ENCODE measurements around the gene GRIN2A.
A peak's percentile ranks its signal among the peaks of the same experiment; 100 is the strongest.

The GRIN2A gene

DNA sequence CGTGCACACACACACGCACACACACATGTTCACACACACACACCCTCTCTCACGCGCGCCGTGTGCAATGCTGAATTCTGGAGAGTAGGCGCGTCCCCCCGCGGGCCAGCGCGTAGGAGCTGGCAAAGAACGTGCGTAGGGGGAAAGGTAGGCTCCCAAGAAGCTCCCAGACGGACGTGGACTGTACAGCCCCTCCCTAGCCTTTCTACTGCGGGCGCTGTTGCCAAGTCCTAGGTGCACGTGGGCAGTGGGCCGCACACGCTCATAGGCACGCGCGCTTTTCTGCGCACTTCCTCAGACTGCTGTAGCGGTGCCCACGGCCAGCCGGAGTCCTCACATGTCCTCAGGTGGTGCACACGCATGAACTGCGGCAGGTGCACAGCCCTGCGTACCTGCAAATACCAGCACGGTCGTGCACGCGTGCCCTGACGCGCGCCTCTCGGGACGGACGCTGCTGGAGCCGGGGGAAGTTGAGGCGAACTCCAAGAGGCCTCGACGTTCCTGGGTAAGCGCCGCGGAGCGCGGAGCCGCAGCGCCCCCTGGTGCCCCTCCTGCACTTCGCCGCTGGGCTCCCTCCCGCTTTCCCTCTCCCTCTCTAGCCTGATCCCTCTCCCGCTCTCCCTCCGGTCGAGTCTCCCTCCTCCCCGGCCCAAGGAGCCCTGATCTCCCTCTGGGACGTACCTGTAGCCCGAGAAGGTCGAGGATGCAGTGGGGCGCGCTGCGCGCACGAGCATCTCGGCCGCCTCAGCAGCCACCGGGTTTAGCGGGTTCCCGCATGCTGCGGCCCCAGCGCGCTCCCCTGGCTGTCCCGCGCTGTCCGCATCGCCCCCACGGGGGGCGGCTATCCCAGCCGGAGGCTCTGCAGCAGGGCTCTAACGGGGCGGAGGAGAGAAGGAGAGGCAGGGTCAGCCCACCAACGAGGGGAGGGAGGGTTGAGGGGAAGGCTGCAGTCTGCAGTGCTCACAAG is 749 bp downstream of the GRIN2A start:
- DNase-seq (ENCODE audit: low read depth) = no peak

- DNase-seq (ENCODE audit: low read depth) = no peak
These were observed 1.5 kb downstream of the GRIN2A start for GRCh38 chr16:10180771-10181163.

DNA sequence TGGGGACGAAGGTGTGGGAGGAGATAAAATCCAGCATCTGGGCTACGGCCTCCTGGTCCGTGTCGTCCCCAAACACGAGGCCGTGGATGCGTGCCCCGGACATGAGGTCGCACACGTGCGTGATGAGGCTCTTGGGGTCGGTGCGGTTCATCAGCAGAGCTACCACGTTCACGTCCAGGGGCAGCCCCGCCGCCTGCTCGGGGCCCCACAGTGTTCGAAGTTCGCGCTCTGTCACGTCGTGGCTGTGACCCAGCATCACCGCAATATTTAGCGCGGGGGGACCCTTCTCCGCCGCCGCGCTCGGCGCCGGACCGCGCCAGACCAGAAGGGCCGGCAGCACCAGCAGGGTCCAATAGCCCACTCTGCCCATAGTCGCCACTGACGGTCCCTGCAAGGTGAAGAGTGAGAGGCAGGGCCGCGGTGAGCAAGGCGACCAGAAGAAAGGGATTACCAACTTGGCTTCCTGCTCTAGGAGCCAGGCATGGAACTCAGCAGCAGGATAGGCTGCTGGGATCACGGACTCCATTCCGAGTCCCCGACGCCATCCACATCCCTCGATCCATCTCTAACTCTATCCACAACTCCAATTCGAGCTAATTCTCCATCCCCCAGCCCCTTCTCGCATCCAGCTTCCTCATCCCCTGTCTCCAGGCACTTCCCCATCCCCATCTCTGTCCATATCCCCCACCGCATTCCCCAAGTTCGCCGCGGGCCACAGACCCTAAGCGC is 2.0 kb downstream of the GRIN2A start:
- DNase-seq (ENCODE audit: low read depth) = no peak

DNA sequence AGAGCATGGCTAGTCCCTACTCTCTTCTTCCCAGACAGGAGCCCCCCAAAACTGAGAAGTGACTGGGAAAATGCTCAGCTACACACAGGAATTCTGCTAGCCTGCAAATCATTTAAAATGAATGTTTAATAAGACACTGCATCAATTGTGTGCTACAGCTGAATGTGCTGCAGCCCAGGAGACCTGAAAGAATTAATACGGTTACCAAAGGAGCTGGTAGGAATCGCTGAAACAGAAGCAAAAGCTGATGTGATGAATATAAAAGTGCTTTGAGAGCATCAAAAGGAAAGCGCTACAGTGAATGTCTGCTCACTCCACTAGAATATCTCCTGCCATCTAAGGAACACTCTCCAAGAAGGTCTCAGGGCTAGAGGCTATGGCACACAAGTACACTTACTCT is 3.7 kb downstream of the GRIN2A start:
- no peak for DNase-seq (ENCODE audit: low read depth)

- no peak for DNase-seq (ENCODE audit: low read depth)
These were observed 4.1 kb downstream of the GRIN2A start for GRCh38 chr16:10178080-10178479.

GRCh38 chr16:10172848-10173655 is 9.2 kb downstream of the GRIN2A start:
- no peak for DNase-seq (ENCODE audit: low read depth)

DNA sequence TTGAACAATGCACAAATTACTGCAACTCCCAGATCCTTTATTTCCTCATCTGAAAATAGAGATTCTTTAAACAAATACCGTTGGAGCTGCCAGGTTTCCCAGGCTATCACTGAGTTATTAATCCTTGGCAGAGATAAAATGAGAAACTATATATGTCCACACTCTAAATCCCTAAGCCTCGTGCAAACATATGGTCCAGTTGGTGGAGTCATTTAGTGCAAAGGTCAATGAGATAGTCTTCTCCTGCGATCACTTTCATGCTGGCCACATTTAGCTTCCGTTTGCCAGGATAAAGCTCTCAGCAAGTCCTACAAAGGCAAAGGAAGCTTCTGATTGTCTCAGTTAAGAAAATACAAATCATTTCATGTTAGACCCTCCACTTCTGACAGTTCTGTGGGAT is 11.0 kb downstream of the GRIN2A start:
- no peak for DNase-seq (ENCODE audit: low read depth)

GRCh38 chr16:10169904-10170410 is 12.3 kb downstream of the GRIN2A start:
- no peak for DNase-seq (ENCODE audit: low read depth)

DNA sequence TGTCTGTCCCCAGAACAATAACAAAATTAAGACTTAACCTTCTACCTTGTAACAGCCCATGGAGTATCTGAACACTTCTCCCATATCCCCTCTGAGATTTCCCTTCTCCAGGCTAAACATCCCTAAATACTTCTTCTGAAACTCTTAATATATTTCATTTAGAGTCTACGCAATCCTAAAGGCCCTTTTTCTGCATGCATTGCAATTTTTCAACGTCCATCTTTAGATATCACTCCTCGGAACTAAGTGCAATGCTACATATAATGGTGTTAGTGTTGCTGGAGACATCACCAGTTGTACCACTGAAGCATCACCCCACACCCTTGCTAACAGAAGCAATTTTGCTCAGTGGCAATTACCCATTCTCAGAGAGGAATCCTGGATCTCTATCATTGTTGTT is 13.2 kb downstream of the GRIN2A start:
- DNase-seq (ENCODE audit: low read depth) = no peak

DNA sequence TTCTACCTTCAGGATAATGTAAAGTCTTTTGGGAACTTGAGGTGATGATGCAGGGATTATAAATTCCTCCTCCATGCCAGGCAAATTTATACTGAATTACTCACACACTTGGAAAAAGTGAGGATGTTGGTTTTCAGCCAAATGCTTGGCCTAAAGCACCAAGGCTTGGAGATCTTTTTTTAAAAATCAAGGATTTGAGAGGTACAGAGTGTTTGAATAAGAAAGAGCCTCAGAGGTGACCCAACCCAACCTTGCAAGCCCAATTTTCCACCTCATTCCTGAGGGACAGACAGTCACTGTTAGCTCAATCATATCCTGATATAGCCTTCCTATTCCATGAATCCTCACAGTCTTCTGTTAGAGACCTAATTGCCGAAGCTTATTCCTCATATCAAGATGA is 14.0 kb downstream of the GRIN2A start:
- peak; percentile 78 for DNase-seq (ENCODE audit: low read depth)

GRCh38 chr16:10165643-10166042 is 16.6 kb downstream of the GRIN2A start:
- DNase-seq (ENCODE audit: low read depth) = no peak

DNA sequence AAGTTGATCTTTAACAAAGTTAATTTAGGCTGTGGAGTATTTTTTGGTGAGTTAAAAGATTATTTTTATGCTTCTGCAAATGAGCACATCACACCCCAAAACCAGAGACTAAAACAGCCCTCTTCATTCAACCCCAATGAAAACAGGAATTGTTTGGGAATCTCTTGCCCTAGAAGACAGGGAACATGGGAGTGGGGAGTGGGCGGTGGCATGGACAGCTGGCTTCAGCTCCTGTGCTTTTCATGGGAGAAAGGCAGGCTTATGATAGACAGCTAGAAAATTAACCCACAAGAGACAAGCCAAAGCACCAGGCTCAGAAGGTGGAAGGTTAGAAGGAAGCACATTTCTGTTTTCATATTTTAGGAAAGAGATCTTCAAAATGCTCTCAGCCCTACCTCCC is 19.2 kb downstream of the GRIN2A start:
- DNase-seq (ENCODE audit: low read depth) = no peak

DNA sequence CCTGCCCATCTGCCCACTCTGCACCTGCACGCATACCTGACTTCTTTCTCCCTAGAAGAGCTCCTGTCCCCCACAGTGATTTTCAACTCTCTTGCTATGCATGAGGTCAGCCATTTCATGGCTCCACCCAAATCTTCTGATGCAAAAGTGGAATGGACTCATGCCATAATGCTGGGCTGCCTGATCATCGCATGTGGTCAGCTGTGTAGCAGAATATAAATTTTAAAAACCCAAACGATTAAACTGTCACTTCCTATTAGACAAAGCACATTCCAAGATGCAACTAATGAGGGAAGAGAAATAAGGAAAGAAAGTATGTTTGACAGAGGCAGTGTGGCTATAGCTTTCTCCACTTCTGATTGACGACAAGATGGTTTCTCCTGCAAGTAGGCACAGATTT is 26.1 kb downstream of the GRIN2A start:
- DNase-seq (ENCODE audit: low read depth) = no peak

- DNase-seq (ENCODE audit: low read depth) = no peak
These were observed 27.8 kb downstream of the GRIN2A start for GRCh38 chr16:10154389-10154788.

GRCh38 chr16:10153985-10154384 is 28.2 kb downstream of the GRIN2A start:
- DNase-seq (ENCODE audit: low read depth) = no peak

DNA sequence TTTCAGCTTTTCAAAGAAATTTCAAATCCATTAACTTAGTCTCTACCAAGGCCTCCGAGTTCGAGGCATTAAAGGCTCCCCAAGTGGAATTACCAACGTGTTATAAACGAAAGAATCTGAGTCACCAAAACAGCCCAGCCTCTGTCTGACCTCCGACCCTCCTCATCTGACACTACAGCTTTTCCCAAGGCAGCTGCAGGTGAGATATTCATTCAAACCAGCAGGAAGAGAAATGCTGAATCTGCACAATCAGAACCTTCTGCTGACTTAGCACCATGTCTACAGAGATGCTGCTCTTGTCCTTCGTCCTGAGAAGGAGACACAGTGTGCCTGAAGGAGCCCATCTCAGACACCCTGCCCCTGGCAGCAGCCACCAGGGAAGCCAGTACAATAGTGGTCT is 30.5 kb downstream of the GRIN2A start:
- DNase-seq (ENCODE audit: low read depth) = no peak

DNA sequence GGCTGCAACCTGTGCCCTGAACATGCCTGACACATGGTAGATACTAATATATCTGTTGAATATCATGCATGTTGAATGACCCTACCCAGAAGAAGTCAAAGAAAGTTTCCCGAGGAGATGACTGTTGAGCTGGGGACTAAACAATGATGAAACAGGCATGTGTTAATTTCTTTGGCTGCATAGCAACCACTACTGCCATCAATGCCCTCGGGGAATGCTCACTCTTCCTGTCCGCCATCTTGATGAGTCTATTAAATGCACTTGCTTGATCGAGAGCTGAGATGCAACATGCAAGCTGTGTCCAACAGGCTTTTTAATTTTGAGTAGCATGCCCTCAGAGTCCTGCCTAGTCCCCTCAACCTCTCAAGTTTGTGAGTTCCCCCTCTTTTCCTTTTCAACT is 31.3 kb downstream of the GRIN2A start:
- DNase-seq (ENCODE audit: low read depth) = no peak

DNA sequence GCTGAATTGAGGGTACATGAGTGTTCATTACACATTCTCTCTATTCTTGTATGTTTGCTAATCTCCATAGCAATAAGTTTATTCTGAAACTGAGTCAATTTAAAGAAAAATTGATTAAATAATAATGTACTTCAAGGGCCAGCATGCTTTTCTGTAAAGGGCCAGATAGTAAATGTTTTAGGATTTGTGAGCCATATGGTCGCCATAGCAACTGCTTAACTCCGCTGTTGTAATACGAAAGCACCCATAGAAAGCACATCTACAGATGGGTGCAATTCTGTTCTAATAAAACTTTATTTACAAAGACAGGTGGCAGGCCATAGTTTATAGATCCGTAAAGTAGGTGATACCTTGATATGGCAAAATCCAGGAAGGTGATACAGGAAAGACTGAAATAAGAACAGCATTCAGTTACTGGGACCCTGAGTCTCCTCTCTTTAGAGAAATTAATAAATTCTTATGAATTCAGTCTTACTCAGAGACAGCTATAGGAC is 36.6 kb downstream of the GRIN2A start:
- no peak for DNase-seq (ENCODE audit: low read depth)

GRCh38 chr16:10141671-10142070 is 40.6 kb downstream of the GRIN2A start:
- DNase-seq (ENCODE audit: low read depth) = no peak

GRCh38 chr16:10138881-10139280 is 43.3 kb downstream of the GRIN2A start:
- DNase-seq (ENCODE audit: low read depth) = no peak

DNA sequence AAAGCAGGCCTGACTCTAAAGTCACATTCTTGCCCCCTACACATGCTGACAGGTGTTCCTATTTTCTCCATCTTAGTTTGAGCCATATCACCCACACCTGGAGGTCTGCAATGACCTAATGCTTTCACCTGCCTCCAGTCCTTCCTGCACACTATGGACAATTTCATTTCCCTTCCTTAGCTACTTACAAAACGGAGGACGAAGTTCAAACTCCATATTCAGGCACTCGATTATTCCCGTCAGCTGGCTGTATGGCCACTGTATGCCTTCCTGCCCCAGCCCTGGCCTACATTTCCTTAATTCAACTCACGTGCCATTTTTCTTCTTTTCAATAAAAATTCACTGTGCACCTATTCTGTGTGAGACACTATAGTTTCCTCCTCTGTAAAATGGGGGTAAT is 44.9 kb downstream of the GRIN2A start:
- DNase-seq (ENCODE audit: low read depth) = no peak

GRCh38 chr16:10136916-10137315 is 45.3 kb downstream of the GRIN2A start:
- no peak for DNase-seq (ENCODE audit: low read depth)
